ENCODE results near the gene COQ10B. TPM values are rescaled to one million over a fixed set of nuclear protein-coding genes. Genes with fewer than 3 reads are reported as not detected.
A peak's percentile ranks its signal among the peaks of the same experiment; 100 is the strongest.

The COQ10B gene
- polyA plus RNA-seq, 2 of the 4 experiments (the other 2 are of a cell fraction) = 6.1 to 24.3 TPM

GRCh38 chr2:197435598-197436420, 17.5 kb upstream of the COQ10B start:
- FAIRE-seq (no peak), ATAC-seq (no peak; a peak in 1 of 6 replicates), DNase-seq (ENCODE audit: low read depth in 1 of 2, low spot score in 1 of 2) (no peak)
- 42% methylated on average over 16 of the region's 16 CpGs for WGBS (ENCODE audit: missing lambda C conversion rate)
- peak overlapping the region; percentile 92 to 93 for H3K27ac ChIP-seq
- peaks cover 24% of the 10 kb centered on the region; the same call in 2 of the 3 replicates for H3K4me1 ChIP-seq
- ChIA-PET CTCF (interaction anchor here (1.3 kb wide), 1 partner anchor 17 kb away, joined by 3 read pairs; the partner anchor contains the start of gene COQ10B), POLR2A (interaction anchor here (0.6 to 2.7 kb wide), 10 partner anchors 10 to 269 kb away, joined by 3 to 50 read pairs (median 6); partner anchors contain the start of genes COQ10B, HSPD1, HSPE1 and MARS2)
- no peak for TF ChIP-seq SMC3 (IDR thresholded peaks at IDR 0.05)
- no peak for TF ChIP-seq RARB (CRISPR knock-in tag; IDR thresholded peaks at IDR 0.05)
- TF ChIP-seq BHLHE40 (IDR thresholded peaks at IDR 0.05; ENCODE audit: low read depth, low read length) = no peak
- TF ChIP-seq CHD4 (IDR thresholded peaks at IDR 0.05; ENCODE audit: borderline replicate concordance) = no peak
- no peak for TF ChIP-seq FOSB (CRISPR knock-in tag; IDR thresholded peaks at IDR 0.05)
- TF ChIP-seq MAZ (IDR thresholded peaks at IDR 0.05; ENCODE audit: borderline replicate concordance, low read depth, low read length) = no peak
- TF ChIP-seq FOSL2 (IDR thresholded peaks at IDR 0.05) = no peak
- no peak for TF ChIP-seq FOSL2 (CRISPR knock-in tag; IDR thresholded peaks at IDR 0.05)
- TF ChIP-seq KDM1A (IDR thresholded peaks at IDR 0.05; ENCODE audit: low read depth) = no peak
- no peak for TF ChIP-seq HDAC2 (IDR thresholded peaks at IDR 0.05)
- TF ChIP-seq GATA3 (IDR thresholded peaks at IDR 0.05; ENCODE audit: borderline replicate concordance) = no peak
- no peak for TF ChIP-seq ESRRA (IDR thresholded peaks at IDR 0.05; ENCODE audit: borderline replicate concordance, low read length)
- no peak for TF ChIP-seq RNF2 (IDR thresholded peaks at IDR 0.05; ENCODE audit: borderline replicate concordance, low read depth)
- no peak for TF ChIP-seq JUN (IDR thresholded peaks at IDR 0.05)
- no peak for TF ChIP-seq CBX8 (IDR thresholded peaks at IDR 0.05)
- TF ChIP-seq, protein P1, sequence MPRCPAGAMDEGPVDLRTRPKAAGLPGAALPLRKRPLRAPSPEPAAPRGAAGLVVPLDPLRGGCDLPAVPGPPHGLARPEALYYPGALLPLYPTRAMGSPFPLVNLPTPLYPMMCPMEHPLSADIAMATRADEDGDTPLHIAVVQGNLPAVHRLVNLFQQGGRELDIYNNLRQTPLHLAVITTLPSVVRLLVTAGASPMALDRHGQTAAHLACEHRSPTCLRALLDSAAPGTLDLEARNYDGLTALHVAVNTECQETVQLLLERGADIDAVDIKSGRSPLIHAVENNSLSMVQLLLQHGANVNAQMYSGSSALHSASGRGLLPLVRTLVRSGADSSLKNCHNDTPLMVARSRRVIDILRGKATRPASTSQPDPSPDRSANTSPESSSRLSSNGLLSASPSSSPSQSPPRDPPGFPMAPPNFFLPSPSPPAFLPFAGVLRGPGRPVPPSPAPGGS (IDR thresholded peaks at IDR 0.05) = no peak
- H3K4me2 ChIP-seq = peak overlapping the region; percentile 96
- H3K4me3 ChIP-seq = peak overlapping the region; percentile 90
- H3K9me3 ChIP-seq = no peaks in the 10 kb centered on the region

DNA sequence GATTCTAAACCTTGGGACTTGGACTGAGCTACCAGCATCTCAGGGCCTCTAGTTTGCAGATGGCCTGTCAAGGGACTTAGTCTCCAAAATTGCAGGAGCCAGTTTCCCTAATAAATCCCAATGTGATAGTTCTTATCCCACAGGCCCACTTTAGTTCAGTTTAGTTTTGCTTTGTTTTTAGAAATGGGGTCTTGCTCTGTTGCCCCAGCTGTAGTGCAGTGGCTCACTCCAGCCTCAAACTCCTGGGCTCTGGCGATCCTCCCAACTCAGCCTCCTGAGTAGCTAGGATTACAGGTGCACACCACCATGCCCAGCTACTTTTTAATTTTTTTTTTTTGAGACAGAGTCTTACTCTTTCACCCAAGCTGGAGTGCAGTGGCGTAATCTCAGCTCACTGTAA, 16.0 kb upstream of the COQ10B start:
- WGBS (ENCODE audit: missing lambda C conversion rate) = 95% methylated on average over 2 of the region's 2 CpGs
- ChIA-PET POLR2A (no interaction called here), CTCF (interaction anchor here (1.3 kb wide), 1 partner anchor 23 kb away, joined by 3 read pairs; no protein-coding TSS in a partner anchor)
- Histone ChIP-seq H3K4me1 (peaks cover 16% of the 10 kb centered on the region; the same call in 2 of the 3 replicates), H3K27ac (no peak overlapping the region), H3K4me2 (no peak overlapping the region), H3K4me3 (no peak overlapping the region), H3K9me3 (no peaks in the 10 kb centered on the region)
- DNase-seq (ENCODE audit: low read depth in 1 of 2, low spot score in 1 of 2) (no peak), FAIRE-seq (no peak), ATAC-seq (no peak)
- no peak for TF ChIP-seq SMC3 (IDR thresholded peaks at IDR 0.05)
- TF ChIP-seq, protein P1 (IDR thresholded peaks at IDR 0.05) = no peak
- TF ChIP-seq POLR2A (IDR thresholded peaks at IDR 0.05; ENCODE audit: low read length) = no peak
- TF ChIP-seq CBX8 (IDR thresholded peaks at IDR 0.05) = no peak
- TF ChIP-seq HDAC2 (IDR thresholded peaks at IDR 0.05) = no peak
- no peak for TF ChIP-seq HOXB5 (CRISPR knock-in tag; IDR thresholded peaks at IDR 0.05)
- no peak for TF ChIP-seq RNF2 (IDR thresholded peaks at IDR 0.05; ENCODE audit: borderline replicate concordance, low read depth)
- no peak for TF ChIP-seq MAFK (IDR thresholded peaks at IDR 0.05; ENCODE audit: partially characterized antibody)
- no peak for TF ChIP-seq FOSL2 (IDR thresholded peaks at IDR 0.05)
- TF ChIP-seq FOSL2 (CRISPR knock-in tag; IDR thresholded peaks at IDR 0.05) = no peak

GRCh38 chr2:197442857-197443256, 10.5 kb upstream of the COQ10B start:
- no peaks in the 10 kb centered on the region for H3K9me3 ChIP-seq
- ChIA-PET POLR2A (interaction anchor here (1.0 to 1.3 kb wide), 2 partner anchors 8 to 10 kb away, joined by 3 to 4 read pairs; partner anchors contain the start of genes COQ10B and SF3B1), CTCF (interaction anchor here (1.5 to 1.6 kb wide), 2 partner anchors 10 to 16 kb away, joined by 5 read pairs; partner anchors contain the start of gene COQ10B)
- no peak overlapping the region for H3K4me2 ChIP-seq
- H3K4me1 ChIP-seq = no peaks in the 10 kb centered on the region
- WGBS (ENCODE audit: missing lambda C conversion rate) = 74% methylated on average over 5 of the region's 5 CpGs
- FAIRE-seq (no peak), DNase-seq (ENCODE audit: low read depth in 1 of 2, low spot score in 1 of 2) (no peak), ATAC-seq (no peak)
- no peak overlapping the region for H3K27ac ChIP-seq
- no peak overlapping the region for H3K4me3 ChIP-seq
- TF ChIP-seq NPAS2 (CRISPR knock-in tag; IDR thresholded peaks at IDR 0.05; ENCODE audit: borderline replicate concordance) = no peak
- no peak for TF ChIP-seq REST (IDR thresholded peaks at IDR 0.05)
- no peak for TF ChIP-seq EP300 (IDR thresholded peaks at IDR 0.05)
- no peak for TF ChIP-seq FOXS1 (CRISPR knock-in tag; IDR thresholded peaks at IDR 0.05)
- TF ChIP-seq SREBF2 (IDR thresholded peaks at IDR 0.05) = no peak
- TF ChIP-seq PBX3 (IDR thresholded peaks at IDR 0.05) = no peak
- no peak for TF ChIP-seq NFE2L2 (conservative IDR thresholded peaks at IDR 0.05; ENCODE audit: low read length)
